HG02970 (cell line): Measurements from ENCODE around the gene SPPL2B.
"Not testable (repeated sequence)": the region's sequence is repeated elsewhere in the genome, so short reads cannot be mapped to it uniquely, and the experiment has no call there.

ENCODE experiments used
- ATAC-seq: cut with Tn5 transposase; IDR thresholded peaks from one replicate; pipeline ENCODE4 v1.9.1; 2021; ENCODE audit warnings: mild to moderate bottlenecking, moderate library complexity, moderate number of reproducible peaks; ENCODE audit not compliant: unreplicated experiment, low FRiP score

The SPPL2B gene

GRCh38 chr19:2336528-2337328 lies 8.2 kb downstream of the SPPL2B start:
- ATAC-seq: no peak

DNA sequence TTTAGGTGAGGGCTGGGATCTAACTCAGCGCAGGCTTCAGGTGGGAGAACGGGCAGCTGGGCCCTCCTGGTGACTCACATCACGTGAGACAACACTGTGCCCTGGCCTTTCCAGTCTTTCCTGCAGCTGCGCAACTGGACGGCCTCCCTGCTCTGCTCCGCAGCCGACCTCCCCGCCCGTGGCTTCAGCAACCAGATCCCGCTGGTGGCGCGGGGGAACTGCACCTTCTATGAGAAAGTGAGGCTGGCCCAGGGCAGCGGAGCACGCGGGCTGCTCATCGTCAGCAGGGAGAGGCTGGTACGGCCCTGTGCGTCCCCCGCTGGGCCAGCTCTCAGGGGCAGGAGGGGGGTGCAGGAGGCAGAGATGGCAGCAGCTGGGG lies 8.8 kb downstream of the SPPL2B start:
- ATAC-seq: no peak

GRCh38 chr19:2338055-2338615 lies 9.7 kb downstream of the SPPL2B start:
- no peak for ATAC-seq

DNA sequence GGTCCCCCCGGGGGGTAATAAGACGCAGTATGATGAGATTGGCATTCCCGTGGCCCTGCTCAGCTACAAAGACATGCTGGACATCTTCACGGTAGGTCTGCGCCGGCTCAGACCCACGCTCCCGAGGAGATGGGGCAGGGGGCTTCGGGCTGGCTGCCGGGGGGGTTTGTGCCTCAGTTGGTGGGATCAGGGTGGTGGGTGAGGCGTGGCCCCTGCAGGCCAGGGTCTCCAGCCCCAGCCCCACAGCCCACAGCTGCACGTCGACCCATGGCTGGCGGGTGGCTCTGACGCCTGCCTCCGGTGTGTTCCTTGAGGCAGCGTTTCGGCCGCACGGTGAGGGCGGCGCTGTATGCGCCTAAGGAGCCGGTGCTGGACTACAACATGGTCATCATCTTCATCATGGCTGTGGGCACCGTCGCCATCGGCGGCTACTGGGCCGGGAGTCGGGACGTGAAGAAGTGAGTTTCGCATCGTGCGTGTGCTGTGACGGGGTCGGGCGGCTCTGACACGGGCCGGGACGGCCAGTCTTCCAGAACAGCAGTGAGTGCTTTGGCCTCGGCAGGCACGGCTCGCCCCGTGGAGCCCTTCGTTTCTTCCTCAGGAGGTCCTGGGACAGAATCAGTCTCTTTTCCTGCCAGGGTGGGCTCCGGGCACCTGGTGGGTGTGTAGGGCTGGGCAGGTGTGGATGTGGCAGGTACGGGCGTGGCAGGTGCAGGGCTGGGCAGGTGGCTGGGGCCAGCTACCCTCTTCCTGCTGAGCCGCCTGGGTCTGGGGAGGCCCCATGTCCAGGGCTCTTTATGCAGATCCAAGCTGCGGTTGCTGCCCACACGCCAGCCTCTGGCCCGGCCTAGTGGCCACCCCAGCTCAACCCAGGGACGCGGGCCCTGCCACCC lies 10.5 kb downstream of the SPPL2B start:
- ATAC-seq: no peak

GRCh38 chr19:2339644-2340310 lies 11.3 kb downstream of the SPPL2B start:
- ATAC-seq: no peak

- no peak for ATAC-seq
Measured at GRCh38 chr19:2340496-2341243, 12.2 kb downstream of the SPPL2B start.

- no peak for ATAC-seq
Measured at GRCh38 chr19:2341244-2341751, 12.8 kb downstream of the SPPL2B start.

- ATAC-seq: no peak
Measured at GRCh38 chr19:2341982-2342381, 13.5 kb downstream of the SPPL2B start.

DNA sequence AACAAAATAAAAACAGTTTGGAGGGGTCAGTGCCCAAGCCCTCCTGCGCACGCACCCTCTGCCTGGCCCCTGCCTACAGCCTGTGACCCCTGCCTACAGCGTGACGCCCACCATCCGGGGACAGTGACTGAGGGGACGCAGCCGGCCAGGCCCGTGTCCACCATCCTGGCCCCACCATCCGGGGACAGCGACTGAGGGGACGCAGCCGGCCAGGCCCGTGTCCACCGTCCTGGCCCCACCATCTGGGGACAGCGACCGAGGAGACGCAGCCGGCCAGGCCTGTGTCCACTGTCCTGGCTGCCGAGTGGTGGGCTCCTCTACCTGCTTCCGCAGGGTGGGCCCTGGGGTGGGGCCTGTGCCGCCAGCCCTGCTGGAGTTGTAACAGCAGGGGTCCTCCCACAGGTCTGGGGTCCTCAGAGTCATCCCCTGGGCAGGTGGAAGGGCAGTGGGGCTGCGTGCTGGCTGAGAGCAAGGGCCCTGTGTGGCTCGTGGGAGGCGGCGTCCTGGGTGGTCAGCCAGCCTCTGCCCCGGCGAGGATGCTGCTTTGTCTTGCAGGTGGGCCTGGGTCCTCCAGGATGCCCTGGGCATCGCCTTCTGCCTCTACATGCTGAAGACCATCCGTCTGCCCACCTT lies 14.3 kb downstream of the SPPL2B start:
- ATAC-seq: no peak

- ATAC-seq: no peak
Measured at GRCh38 chr19:2343289-2343982, 15.0 kb downstream of the SPPL2B start.

DNA sequence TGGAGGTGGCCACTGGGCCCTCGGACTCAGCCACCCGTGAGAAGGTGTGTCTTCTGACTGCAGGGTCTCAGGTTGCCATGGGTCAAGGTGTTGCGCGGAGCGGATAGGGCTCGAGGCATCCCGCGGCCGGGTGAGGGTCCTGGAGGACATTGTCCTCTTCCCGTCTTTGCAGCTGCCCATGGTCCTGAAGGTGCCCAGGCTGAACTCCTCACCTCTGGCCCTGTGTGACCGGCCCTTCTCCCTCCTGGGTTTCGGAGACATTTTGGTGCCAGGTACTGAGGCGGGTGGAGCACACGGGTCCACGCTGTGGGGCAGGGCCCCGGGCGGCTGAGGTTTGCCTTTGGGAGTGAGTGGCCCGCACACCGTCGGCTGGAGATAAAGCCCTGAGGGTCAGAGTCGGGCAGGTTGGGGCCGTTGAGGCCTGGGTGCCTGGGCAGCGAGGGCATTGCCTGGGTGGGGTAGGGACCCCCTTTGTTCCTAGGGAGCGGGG lies 15.9 kb downstream of the SPPL2B start:
- no peak for ATAC-seq

- ATAC-seq: no peak
Measured at GRCh38 chr19:2345076-2345475, 16.6 kb downstream of the SPPL2B start.

GRCh38 chr19:2345794-2346663 lies 17.5 kb downstream of the SPPL2B start:
- ATAC-seq: no peak

DNA sequence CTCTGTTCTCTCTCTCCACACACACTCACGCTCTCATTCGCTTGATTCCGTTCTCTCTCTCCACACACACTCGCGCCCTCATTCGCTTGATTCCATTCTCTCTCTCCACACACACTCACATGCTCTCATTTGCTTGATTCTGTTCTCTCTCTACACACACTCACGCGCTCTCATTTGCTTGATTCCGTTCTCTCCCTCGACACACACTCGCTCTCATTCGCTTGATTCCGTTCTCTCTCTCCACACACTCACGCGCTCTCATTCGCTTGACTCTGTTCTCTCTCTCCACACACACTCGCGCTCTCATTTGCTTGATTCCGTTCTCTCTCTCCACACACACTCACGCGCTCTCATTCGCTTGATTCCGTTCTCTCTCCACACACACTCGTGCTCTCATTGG lies 21.3 kb downstream of the SPPL2B start:
- not testable (repeated sequence) for ATAC-seq

GRCh38 chr19:2350656-2351055 lies 22.2 kb downstream of the SPPL2B start:
- ATAC-seq: no peak

DNA sequence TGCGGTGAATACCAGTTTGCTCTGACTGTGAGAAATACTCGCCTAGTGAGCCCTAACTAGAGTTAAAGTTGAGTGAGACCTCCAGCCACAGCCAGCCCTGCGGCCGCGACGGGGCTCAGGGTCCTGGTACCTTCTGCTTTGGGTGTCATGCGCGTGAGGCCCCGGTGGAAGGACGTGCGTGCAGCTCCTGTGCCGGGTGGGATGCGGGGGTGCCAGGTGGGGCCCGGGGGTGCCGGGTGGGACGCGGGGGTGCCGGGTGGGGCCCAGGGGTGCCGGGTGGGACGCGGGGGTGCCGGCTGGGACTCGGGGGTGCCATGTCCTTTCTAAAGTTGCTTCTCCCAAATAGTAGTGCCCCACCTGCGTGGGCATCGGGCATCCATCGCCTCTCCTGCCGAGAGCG lies 23.1 kb downstream of the SPPL2B start:
- ATAC-seq: no peak

DNA sequence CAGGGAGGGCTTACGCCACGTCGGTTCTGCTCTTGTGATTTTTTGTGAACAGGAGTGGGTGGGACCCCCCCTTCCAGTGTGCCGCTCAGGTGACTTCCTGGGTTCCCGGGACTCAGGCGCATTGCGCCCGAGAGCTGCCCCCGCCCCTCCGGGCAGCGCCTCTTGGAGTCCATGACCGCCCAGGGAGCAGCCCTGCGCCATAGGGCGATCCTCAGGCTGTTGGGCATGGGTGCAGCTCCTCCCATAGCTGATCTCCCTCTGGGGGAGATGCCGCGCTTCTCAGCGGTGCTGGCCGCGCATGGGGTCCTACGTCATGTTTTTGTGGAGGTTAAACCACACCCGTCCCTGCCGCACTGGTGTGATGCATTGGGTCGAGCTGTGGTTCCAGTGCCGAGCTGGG lies 23.6 kb downstream of the SPPL2B start:
- ATAC-seq: no peak
